ENCODE data around the gene C16orf92.

C16orf92 gene

DNA sequence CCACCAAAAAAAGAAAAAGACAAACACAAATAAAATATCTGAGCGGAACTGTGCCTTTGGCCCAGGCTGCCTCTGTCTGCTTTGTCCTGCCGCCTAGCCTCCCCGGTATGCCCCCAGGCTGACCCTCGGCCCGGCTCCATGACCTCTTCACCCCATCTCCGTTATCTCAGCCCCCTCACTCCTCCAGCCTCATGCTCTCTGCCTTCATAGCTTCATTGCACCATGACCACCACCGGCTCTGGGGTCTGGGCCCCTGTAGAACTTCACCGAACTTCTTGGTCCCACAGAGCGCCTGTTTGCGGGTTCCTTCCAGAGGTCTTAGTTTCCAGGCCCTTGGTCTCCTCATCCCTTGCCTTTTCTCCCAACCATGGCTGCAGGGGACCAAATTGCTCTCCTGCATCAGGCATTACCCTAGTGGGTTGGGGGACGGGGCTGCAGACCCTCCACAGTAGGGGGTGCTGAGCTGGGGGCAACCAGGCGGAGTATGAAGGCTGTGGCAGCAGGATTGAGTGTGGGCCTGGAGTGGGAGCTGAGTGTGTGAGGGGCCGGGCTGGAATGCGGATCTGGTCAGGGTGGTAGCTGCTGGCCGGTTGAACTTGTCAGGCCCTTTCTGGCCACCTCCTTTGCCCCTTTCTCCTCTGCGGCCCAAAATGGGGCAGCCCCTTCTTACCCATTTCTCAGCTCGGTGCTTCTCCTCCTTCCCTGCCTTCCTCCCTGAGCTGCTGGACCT, 34.5 kb upstream of the C16orf92 start:
- DNase-seq (ENCODE audit: low spot score) (no peak), FAIRE-seq (no peak)

DNA sequence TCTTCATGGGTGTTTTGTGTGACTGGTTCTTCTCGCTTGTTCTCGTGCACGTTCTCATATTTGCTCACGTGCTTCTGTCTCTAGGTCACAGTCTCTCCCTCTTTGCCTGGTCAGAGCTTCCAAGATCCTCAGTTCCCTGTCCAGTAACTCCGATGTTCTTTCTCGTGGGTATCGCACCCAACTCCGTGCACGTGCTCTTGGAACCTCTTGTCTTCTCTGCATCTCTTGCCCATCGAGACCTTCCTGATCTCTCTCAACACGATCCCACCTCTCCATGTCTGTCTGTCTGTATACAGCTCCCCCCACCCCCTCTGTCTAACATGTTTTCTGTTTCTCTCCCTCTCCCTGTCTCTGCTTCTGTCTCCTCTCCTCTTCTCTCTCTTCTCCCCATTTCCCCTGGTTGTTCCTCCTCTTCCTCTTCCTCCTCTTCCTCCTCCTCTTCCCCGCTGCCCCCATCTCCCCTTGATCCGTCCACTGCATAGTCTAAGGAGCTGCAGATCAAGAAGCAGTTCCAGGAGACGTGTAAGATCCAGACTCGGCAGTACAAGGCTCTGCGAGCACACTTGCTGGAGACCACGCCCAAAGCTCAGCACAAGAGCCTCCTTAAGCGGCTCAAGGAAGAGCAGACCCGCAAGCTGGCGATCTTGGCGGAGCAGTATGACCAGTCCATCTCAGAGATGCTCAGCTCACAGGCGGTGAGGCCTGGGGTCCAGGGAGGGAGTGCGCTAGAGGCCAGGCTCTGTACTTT, 33.7 kb upstream of the C16orf92 start:
- no peak for FAIRE-seq
- no peak for DNase-seq (ENCODE audit: low spot score)

DNA sequence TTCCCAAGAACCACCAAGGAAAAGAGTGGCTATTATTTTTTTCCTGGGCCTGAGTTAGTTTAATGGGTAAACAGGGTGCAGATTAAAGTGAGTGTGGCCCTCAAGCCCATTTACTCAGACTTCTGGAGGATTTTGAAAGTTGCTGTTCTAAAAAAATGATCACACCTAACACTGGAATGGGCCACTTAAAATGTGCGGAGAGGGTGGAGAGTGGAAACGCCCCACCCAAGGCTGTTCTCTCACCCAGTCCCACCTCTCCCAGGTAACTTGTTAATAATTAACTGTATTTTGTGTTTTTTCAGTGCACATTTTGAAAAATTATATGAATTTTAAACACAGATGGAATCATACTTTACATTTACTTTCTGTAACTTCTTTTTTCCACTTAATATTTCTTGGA, 33.0 kb upstream of the C16orf92 start:
- FAIRE-seq (no peak), DNase-seq (ENCODE audit: low spot score) (no peak)

DNA sequence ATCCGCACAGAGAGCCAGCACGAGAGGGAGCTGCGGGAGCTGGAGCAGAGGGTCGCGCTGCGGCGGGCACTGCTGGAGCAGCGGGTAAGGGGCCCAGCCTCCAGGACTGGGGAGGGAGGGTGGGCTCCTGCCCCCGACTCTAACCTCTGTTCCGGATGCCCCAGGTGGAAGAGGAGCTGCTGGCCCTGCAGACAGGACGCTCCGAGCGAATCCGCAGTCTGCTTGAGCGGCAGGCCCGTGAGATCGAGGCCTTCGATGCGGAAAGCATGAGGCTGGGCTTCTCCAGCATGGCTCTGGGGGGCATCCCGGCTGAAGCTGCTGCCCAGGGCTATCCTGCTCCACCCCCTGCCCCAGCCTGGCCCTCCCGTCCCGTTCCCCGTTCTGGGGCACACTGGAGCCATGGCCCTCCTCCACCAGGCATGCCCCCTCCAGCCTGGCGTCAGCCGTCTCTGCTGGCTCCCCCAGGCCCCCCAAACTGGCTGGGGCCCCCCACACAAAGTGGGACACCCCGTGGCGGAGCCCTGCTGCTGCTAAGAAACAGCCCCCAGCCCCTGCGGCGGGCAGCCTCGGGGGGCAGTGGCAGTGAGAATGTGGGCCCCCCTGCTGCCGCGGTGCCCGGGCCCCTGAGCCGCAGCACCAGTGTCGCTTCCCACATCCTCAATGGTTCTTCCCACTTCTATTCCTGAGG, 32.0 kb upstream of the C16orf92 start:
- no peak for DNase-seq (ENCODE audit: low spot score)
- FAIRE-seq = no peak

DNA sequence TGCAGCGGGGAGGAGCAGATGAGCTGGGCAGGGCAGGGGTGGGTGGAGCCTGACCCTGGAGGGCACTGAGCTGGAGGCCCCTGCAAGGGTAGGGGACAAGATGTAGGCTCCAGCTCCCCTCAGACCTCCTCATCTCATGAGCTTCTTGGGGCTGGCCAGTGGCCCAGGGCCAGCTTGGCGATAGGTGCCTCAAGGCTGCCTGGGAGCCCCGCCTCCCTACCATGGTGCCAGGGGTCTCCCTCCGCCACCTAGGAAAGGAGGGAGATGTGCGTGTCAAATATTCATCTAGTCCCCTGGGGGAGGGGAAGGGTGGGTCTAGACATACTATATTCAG, 31.5 kb upstream of the C16orf92 start:
- no peak for FAIRE-seq
- no peak for DNase-seq (ENCODE audit: low spot score)

DNA sequence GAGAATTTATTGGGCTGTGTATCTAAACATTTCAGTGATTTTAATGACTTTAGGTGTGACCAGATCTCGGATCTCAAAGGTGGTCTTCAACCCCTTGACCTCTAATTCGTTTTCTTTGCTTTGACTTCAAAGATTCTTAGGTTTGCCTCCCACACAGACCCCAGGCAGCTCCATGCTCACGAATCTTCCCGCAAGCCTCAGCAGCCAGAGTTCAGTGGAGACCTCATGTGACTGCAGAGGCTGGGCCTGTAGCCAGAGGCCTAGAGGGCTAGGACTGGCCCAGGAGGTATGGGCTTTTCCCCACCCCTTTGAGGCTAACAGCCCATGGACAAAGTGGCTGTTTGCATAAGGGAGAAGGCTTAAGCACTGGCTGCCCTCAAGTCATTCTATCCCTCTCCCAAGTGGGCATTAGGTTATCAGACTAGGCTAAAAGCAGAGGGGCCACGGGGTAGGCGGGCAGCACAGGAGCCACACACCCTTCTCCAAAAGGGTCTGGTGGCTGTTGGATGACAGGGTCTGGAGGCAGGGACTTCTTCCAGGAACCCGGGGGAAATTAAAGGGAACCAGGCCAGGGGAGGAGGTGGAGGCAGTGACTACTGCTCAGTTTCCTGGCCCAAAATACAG, 30.5 kb upstream of the C16orf92 start:
- DNase-seq (ENCODE audit: low spot score) = no peak
- no peak for FAIRE-seq

DNA sequence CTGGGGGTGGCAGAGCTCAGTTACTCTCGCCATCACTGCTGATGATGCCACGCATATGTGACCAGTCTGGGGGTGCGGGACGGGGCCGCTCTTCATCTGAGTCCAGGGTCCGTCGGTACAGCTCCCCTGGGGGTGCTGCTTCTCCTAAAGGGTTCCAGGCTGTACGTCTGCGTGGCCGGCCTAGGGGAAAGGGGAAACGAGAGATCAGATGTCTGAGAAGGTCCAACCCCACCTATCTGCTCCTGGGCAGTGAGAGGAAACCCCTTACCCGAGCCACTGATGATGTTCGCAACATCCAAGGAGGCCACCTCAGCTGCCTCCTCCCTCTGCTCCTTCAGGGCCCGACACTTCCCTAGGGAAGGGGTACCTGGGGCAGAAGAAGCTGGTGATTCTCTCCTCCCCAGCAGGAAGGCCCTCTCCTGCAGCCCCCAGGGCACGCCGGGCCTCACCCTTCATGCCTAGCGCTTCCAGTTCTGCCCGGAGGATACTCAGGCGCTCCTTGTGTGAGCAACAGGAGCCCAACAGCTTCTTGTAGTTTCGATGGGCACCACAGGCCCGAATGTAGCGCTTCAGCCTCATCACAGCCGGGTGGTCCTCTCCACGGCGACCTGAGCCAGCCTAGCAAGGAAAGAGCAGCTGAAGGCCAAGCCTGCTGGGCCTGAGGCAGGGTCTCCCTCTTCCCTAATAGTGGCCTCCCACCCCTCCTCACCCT, 29.7 kb upstream of the C16orf92 start:
- FAIRE-seq (no peak), DNase-seq (ENCODE audit: low spot score) (no peak)

DNA sequence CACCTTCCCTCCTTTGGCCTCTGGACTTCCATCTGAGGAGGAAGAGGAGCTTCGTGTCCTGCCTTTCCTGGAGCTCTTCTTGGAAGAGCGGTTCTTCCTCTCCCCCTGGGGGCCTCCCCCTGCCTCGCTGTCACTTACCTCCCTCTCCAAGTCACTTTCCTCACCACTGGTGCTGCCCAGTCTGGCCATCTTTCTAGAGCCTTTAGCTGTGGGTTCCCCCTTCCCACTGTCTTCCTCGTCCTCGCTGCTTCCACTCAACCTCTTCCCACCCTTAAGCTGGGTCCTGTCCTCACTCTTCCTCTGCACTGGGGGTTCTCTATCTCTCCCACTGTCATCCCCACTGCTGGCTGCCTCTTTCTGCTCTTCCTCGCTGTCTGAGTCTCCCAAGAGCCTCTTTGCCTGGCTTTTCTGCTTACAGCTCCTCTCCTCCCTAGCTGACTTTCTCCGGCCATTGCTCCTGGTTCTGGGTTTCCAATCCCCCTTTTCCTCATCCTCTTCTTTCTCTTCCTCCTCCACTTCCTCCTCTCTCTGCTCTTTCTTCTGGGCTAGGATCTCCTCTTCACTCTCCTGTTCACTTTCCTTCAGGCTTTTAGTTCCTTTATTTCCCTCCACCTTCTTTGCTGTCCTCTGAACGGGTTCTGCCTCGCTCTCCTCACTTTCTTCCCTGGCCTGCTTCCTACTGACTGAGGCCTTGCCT, 28.9 kb upstream of the C16orf92 start:
- no peak for FAIRE-seq
- no peak for DNase-seq (ENCODE audit: low spot score)

DNA sequence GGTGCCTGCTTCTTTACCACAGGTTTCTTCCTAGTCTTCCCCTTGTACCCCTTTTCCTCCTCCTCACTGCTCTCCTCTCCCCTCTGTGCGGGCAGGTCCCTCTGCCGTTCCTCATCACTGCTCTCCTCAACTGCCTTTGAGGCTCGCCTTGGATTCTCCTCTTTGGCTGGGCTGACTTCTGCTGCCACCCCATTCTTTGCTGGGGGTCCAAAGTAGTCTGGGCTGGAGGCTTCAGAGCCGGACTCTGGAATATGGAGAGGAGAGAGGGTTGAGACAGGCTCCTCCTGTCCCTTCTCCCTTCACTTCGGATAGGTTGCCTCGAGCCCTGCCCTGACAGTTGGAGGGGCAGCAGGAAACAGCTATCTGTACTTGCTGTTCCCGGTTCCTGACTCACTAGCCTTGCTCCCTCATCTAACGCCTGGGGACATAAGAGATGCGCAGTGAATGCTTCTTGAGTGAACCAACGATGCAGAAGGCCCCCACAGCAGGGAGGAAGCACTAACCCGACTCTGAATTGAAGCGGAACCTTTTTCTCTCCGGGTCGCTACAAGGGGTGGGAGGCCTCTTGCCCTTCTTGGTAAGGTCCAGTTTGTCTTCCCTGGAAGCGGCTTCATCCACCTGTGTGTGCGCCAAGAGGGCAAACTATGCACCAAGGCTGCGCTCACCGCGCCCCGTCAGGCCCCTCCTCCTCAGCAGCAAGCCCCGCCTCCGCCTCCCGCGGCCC, 28.2 kb upstream of the C16orf92 start:
- no peak for FAIRE-seq

DNA sequence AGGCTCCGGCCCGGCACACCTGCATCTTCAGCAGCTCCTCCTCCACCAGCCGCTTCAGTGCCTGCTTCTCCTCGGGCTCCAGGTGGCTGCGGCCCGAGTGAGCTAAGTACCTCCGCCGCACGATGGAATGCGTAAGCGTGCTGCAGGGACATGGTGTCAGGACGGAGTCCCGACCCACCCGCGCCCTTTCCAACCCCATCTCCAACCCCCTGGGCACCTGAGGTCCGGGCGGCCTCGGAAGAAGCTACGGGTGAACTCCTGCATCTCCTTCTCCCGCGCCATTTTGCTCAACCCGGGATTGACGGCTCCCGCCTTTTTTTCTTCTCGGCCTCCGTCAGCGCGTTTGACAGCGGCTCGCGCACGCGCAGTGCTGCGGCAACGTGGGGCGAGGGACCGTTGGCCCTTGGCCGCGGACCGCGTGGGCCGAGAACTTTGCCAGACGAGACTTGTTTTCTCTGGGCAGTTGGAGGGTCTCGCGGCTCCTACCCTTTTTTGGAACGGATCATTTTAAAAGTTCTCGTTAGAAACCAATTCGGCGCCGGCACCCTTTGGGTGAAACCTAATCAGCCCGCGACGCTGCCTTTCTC, 27.6 kb upstream of the C16orf92 start, which contains the start of gene HIRIP3:
HIRIP3 (minus strand) TSS at position 294 of the 587 bp plus-strand sequence; CDS start at position 282, 12 bp downstream.
- DNase-seq (ENCODE audit: low spot score) = peak; percentile 69
- no peak for FAIRE-seq

More for the DNA sequence above, 28.2 kb upstream of the C16orf92 start:
- peak; percentile 17 for DNase-seq (ENCODE audit: low spot score)

DNA sequence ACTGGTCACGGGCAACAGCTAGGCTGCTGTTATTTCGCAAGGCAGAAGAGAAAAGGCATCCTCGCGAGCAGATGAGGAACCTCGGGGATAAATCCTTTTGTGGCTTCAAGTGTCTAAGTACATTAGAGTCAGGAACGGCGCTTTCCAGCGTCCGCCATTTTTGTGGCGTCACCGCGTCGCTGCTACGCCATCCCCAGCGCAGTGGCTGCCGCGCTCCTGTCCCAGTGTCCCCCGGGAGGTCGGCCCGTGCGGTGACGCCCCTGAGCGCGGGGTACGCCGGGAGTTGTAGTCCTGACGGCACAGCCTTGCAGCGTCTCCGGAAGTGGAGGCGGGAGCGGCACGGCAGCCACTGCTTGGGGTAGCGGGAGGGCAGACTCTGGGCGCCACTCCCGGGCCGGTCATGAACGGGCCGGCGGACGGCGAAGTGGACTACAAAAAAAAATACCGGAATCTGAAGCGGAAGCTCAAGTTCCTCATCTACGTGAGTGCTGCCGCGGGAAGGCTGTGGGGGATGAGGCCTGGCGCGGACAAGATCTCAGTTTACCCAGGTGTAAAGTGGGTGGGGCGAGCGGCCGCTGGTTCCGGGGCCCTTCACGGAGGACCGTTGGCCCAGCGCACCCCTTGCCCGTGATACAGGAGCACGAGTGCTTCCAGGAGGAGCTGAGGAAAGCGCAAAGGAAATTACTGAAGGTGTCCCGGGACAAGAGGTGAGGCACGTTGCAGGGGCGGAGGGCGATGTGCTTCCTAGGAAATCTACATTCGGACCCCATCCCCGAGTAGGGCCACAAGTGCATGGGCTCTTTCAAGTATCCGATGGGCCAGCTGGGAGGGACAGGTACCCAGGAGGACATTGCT, 26.9 kb upstream of the C16orf92 start, which contains the start of gene INO80E:
INO80E (plus strand) TSS at position 331 of the 855 bp plus-strand sequence; CDS start at position 401, 70 bp downstream.
- DNase-seq (ENCODE audit: low spot score) (peak; percentile 90), FAIRE-seq (peak; percentile 51)

DNA sequence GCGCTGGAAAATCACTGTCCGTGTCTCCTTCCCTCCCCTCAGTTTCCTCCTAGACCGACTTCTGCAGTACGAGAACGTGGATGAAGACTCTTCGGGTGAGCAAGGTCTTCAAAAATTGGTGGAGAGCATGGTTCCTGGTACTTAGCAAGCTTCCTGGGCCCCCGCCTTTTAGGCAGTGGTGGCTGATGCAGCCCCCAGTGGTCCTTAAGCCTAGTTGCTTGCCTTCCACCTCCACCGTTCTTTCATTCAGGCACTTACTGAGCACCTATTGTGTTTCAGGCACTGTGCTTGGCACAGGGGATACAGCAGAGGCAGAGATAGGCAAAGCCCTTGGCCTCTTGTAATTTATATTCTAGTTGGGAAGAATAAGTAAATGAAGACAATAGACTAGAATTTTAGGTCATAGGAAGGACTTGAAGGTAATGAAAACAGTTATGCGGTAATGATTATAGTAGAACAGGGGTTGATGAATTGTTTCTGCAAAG, 26.2 kb upstream of the C16orf92 start:
- DNase-seq (ENCODE audit: low spot score) (no peak), FAIRE-seq (no peak)

DNA sequence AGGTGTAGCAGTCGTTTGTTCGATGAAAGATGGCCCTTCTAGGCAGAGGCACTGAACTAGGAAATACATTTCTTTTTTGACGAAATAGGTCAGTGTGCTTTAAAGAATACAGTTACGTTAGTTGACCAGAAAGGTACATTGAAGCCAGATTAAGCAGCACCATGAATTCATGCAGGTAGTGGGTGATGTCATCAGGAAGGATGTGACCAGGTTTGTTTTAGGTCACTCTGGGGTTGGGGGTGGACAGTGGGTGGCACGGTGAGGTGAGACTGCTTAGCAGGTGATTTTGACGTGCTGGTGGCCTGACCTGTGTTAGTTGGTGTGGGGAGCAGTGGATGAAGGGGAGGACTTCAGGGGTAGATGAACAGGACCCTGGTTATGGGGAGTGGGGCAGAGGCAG, 23.4 kb upstream of the C16orf92 start:
- FAIRE-seq = no peak
- DNase-seq (ENCODE audit: low spot score) = no peak

DNA sequence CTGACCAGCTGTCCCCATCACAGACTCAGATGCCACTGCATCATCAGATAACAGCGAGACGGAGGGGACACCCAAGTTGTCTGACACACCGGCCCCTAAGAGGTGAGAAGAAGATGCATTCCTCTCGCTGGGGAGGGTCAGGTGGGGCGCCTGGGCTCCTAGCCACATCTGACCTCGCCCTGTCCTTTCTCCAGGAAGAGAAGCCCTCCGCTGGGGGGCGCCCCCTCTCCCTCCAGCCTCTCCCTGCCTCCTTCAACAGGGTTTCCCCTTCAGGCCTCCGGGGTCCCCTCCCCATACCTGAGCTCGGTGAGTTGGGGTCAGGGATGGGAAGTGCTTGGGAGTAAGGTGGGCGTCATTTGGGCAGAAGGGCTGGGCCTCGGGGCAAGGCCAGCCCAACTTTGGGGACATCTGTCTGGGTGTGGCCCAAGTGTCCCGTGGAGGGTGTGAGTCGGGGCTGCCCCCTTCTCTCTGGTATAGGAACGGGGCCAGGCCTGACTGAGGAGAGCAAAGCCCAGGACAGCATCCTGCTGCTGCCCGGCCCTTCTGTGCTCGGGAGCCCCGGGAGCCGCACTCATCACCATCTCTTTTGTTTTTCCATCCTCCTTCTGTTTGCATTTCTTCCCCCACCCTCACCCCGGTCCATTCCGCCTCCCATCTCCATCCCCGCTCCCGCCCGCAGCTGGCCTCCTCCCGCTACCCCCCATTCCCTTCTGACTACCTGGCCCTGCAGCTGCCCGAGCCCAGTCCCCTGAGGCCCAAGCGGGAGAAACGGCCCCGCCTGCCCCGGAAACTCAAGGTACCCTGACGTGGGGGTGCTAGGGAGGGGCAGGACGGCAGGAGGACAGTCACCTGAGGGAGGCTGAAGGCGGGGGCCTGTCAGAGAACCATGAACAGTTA, 22.0 kb upstream of the C16orf92 start:
- DNase-seq (ENCODE audit: low spot score) (no peak), FAIRE-seq (no peak)

DNA sequence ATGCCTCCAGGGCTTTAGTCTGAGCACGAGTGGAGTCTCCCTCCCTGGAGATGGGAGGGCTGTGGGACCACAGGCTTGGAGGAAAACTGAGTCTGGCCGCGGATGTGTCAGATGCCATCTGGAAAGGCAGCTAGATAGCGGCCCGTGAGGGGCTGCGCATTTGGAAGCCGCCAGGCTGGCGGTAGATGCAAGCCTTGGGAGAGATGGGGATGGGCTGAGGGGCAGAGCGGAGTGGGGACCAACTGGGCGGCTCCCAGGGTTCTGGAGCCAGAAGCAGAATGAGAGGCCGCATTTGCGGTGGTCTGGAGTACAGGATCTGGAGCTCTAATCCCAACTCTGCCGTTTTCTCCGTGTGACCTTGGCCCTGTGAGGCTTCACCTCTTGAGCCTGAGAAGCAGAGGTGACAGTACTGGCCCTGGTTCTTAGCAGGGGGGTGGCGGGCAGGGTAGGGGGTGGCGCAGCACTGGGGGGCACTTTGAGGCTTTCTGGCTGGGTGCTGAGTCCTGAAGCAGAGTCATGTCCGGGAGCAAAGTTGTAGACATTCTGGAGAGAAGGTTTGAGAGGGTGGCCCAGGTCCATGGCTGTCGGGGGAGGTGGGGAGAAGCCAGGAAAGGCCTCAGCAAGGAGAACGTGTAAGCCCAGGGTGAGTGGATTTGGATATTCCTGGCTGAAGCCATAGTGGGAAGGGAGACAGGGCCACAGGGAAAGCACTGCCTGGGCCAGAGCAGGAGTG, 20.2 kb upstream of the C16orf92 start:
- DNase-seq (ENCODE audit: low spot score) (no peak), FAIRE-seq (no peak)

DNA sequence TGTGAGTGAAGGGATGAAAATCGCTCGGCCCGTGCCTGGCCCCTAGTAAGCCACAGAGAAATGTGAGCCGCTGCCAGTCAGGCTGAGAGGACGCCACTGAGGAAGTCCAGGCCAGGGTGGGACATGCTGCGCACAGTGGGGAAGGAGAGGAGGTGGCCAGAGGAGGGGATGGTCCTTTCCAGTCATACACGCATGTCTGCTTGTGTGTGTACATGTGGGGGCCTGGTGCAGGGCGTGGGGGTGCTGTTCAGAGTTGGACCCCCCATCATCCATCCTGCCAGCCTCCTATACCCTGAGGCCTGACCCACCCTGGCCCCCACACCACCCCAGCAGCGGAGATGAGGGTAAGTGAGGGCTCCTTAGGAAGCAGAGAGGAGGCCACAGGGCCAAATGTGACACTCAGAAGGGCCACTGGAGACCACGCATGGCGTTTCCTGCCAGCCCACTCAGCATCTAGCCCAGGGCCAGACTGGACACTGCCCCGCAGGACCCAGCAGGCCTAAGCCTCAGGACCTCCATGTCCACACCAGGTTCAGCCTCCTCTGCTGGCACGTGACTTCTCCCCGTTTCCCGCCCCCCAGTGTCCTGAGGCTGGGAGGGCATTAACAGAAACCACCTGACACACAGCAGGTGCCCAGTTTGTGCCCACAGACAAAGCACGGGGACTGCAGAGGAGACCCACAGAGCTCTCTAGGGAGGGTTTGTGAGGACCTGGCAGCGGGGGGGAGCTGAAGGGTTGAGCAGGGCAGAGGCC, 19.2 kb upstream of the C16orf92 start:
- FAIRE-seq = no peak

More for the DNA sequence above, 19.2 kb upstream of the C16orf92 start:
- DNase-seq (ENCODE audit: low spot score) = no peak
